Mononuclear cell (primary cell): Measurements from ENCODE around the gene TCTN1. TPM values are rescaled to one million over a fixed set of nuclear protein-coding genes. Genes with fewer than 3 reads are reported as not detected.
"Not testable (repeated sequence)": the region's sequence is repeated elsewhere in the genome, so short reads cannot be mapped to it uniquely, and the experiment has no call there.

Experiments used
- H3K27me3 ChIP-seq: 2 replicates; pipeline ENCODE4 v1.6.0; 2011; ENCODE audit warnings: low read length, control low read depth; ENCODE audit not compliant: insufficient read depth
- H3K4me1 ChIP-seq: 2 replicates; pipeline ENCODE4 v1.5.1; 2011; ENCODE audit warnings: mild to moderate bottlenecking, low read length, control low read depth; ENCODE audit not compliant: insufficient read depth
- H3K4me3 ChIP-seq: 2 replicates; pipeline ENCODE4 v1.5.1; 2011; ENCODE audit warnings: mild to moderate bottlenecking, low read length, moderate library complexity
- H3K9me3 ChIP-seq: 2 replicates; pipeline ENCODE4 v1.5.1; 2011; ENCODE audit warnings: low read depth, mild to moderate bottlenecking, control low read depth, low read length
- total RNA-seq: library from RNA; depleted of rRNA; stranded (reverse); fragments of >200 nt; gene quantifications from one replicate; pipeline ENCODE4 v1.2.3, GENCODE V29; 2012

TCTN1 gene
- total RNA-seq, 1 donor = 7.9 TPM

DNA sequence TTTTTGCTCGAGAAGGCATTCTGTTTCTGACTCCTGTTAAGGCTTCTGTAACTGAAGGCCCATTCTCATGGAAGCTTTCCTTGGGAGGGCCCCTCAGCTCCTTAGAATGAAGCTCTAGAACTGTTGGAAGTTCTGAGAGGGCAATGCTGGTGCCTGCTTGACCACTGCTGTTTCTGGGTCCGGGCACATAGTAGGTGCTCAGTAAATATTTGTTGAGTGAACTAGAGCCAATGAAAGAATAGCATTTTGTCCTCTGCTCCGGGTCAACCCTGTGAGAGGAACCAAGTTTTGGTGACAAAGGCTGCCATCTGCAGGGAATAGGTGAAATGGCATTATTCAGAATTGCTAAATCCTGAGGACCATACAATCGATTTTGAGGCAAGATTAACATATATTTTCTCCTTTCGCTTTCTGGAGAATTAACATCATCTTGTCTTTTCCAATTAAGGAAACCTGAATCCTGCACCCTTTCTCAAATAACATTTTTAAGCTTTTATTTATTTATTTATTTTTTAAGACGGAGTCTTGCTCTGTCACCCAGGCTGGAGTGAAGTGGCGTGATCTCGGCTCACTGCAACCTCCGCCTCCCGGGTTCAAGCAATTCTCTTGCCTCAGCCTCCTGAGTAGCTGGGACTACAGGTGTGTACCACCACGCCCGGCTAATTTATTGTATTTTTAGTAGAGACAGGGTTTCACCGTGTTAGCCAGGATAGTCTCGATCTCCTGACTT is 11.7 kb upstream of the TCTN1 start:
- not testable (repeated sequence) for H3K27me3 ChIP-seq, H3K9me3 ChIP-seq, H3K4me3 ChIP-seq
- H3K4me1 ChIP-seq = peaks cover 57% of the 10 kb centered on the region

DNA sequence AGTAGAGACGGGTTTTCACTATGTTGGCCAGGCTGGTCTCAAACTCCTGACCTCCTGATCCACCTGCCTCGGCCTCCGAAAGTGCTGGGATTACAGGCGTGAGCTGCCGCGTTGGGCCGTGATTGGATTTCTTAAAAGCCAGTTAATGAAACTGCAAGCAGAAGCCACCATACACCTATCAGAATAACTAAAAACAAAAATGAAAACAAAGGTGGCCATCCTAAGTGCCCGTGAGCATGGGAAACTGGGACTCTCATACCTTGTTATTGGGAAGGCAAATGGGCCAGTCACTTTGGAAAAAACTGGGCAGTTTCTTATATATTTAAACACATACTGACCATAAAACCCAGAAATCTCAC is 7.7 kb upstream of the TCTN1 start:
- peak overlapping the region; percentile 46 for H3K4me3 ChIP-seq
- H3K9me3 ChIP-seq = no peaks in the 10 kb centered on the region
- H3K4me1 ChIP-seq = peaks cover 58% of the 10 kb centered on the region
- H3K27me3 ChIP-seq = no peaks in the 10 kb centered on the region

DNA sequence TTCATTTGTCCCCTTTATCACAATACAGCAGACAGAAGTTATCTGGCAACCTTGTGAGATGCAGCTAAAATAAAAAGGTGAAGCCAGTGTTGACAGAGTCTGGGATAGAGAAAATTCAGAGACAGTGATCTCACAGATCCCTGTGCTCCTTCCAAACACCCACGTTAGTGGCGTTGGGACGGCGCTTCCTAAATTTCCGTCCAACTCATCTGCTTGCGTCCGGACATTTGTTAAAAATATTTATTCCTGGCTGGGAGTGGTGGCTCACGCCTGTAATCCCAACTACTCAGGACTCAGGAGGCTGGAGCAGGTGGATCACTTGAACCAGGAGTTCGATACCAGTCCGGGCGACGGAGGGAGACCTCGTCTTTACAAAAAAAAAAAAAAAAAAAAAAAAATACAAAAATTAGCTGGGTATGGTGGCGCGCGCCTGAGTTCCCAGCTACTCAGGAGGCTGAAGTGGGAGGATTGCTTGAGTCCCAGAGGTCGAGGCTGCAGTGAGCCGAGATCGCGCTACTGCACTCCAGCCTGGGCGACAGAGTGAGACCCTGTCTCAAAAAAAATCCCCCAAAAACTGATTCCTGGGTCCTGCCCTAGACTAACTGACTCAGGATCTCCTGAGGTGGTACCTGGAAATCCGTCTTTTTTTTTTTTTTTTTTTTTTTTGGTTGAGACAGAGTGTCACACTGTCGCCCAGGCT is 708 bp upstream of the TCTN1 start:
- H3K9me3 ChIP-seq = no peaks in the 10 kb centered on the region
- peaks cover 46% of the 10 kb centered on the region for H3K4me1 ChIP-seq
- H3K4me3 ChIP-seq = peak overlapping the region; percentile 50
- H3K27me3 ChIP-seq = no peaks in the 10 kb centered on the region

DNA sequence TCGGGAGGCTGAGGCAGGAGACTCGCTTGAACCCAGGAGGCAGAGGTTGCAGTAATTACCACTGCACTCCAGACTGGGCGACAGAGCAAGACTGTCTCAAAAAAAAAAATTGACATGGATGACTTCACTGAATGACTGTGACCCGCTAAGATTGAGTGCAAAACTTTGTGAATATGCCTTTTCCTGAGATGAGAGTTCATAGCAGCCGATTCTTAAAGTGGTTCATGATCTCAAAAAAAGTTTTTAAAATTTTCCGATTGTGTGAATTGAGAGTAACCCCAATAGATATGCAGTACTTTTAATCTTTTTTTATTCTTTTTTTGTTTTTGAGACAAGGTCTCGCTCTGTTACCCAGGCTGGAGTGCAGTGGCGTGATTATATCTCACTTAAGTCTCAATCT is 1.2 kb downstream of the TCTN1 start:
- Histone ChIP-seq H3K27me3 (no peaks in the 10 kb centered on the region), H3K4me1 (peaks cover 35% of the 10 kb centered on the region), H3K9me3 (no peaks in the 10 kb centered on the region), H3K4me3 (no peak overlapping the region)

DNA sequence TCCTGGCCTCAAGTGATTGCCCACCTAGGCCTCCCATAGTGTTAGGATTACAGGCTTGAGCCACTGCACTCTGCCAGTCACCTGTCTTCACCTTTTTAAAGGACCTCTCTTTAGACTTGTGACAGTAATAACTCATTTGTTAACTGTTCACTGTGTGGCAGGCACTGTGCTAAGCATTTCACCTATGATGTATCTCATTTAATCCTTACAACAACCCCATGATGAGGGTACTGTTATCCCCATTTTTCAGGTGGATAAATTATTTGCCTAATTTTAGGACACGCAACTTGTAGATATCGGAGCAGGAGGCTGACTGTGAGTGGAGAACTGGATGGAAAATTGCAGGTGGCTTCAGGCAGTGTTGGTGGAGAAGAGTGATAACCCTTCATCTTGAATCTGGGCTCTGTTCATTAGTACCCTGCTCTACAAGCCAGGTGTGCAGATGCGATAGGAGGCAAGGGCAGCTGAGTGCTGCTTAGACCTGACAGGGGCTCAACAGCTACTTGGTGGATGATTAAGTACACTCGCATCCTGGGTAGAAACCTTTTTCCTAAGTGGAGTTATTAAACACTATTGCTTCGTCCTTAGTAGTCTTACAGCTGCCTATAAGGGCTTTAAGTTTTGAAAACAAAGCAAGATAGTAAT is 2.7 kb downstream of the TCTN1 start:
- no peak overlapping the region for H3K4me3 ChIP-seq
- H3K27me3 ChIP-seq = no peaks in the 10 kb centered on the region
- H3K9me3 ChIP-seq = no peaks in the 10 kb centered on the region
- H3K4me1 ChIP-seq = peaks cover 32% of the 10 kb centered on the region

DNA sequence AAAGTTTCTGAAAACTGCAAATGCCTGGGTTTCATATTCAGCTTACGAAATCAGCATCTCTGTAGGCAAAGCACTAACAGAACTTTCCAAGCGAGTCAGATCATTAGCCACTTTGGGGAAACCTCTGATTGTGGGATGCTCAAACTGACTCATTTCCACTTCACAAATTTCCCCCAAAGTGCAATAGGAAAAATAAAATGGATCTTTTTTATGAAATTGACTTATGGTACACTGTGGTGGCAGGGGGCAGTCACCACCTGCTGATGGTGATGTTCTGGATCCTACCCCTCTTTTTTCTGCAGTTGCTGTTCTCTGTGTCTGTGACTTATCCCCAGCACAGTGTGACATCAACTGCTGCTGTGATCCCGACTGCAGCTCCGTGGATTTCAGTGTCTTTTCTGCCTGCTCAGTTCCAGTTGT is 5.6 kb downstream of the TCTN1 start:
- peaks cover 18% of the 10 kb centered on the region for H3K4me1 ChIP-seq
- H3K9me3 ChIP-seq = no peaks in the 10 kb centered on the region
- H3K4me3 ChIP-seq = no peak overlapping the region
- H3K27me3 ChIP-seq = no peaks in the 10 kb centered on the region

DNA sequence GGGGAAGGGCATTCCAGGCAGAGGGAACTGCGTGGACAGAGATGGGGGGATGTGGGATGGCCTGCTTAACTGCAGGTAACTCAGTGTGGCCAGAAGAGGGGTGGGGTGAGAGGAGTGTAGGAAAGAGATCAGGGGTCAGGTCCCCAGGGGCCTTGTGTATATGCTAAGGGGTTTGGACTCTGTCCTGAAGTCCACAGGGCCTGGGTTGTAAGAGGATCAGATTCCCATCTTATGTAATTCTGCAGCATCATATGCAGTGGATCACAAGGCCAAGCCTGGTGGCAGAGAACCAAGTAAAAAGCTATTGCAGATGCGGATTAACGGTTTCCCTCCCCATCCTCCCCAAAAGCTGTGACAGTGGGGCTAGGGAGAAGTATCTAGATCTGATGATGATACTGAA is 8.7 kb downstream of the TCTN1 start:
- no peak overlapping the region for H3K4me3 ChIP-seq
- H3K4me1 ChIP-seq = peaks cover 13% of the 10 kb centered on the region
- no peaks in the 10 kb centered on the region for H3K27me3 ChIP-seq

DNA sequence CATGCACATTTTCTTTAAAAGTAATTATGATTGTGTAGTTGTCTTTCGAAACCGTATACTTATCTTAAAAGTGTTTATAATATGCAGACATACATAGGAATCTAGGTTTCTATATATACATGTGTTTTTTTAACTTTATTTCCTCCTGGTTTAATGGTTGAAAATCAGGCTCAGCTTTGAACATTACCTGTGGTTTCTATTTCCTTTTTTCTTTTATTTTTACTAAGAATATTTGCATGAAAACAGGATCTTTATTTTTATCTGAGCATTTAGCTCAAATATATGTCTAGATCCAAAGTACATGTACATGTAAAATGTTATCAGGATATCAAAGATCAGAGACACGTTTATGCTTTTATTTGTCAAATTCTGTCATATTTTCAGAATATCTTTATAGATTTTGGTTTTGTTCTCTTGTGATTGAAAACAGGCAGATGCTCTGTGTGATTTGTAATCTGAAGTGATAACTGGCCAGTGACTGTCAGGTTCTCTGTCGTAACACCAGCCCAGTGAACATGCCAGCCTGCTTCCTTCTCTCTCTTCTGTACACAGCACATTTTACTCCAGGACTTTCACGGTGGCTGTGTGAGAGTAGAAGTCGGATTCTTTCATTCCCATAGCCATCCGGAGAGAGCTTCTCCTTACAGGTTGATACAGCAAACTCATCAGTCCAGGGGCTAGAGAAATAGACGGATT is 13.7 kb downstream of the TCTN1 start:
- H3K4me3 ChIP-seq = no peak overlapping the region
- H3K27me3 ChIP-seq = no peaks in the 10 kb centered on the region
- peaks cover 14% of the 10 kb centered on the region for H3K4me1 ChIP-seq
- no peaks in the 10 kb centered on the region for H3K9me3 ChIP-seq

More for the DNA sequence above, 8.7 kb downstream of the TCTN1 start:
- H3K9me3 ChIP-seq = no peaks in the 10 kb centered on the region

DNA sequence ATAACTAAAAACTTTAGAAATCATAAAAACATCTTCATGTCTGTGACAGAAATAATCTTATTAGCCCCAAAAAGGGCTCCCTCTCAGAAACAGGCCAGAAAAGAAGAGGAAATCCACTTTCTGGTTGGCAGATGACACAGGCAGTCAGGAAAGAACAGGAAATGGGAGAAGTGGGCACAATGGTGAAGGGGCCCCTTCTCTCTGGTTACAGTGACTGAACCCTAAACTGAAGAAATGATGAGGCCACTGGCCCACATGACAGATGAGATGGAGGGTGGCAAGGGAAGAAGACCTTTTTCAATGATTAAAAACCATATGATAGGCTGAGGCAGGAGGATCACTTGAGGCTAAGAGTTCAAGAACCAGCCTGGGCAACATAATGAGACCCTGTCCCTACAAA is 21.1 kb downstream of the TCTN1 start:
- no peak overlapping the region for H3K4me3 ChIP-seq

DNA sequence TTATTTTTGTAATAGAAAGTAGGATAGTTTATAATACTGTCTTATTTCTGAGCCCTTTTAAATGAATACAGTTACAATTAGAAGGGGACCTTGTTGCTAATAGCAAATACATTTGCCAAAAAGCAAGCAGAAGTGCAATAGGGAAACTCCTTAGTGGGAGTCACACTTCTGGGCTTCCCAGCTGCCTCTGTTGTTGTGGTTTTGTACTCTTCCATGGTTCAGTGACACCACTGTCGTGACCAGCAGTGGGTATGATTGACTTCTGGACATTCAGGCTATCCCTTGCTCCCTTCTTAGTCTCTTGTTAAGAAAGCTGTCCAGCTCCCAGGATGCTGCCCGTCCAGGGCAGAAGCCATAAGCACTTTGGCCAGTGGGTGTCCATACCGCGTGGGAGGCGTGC is 22.6 kb downstream of the TCTN1 start:
- H3K9me3 ChIP-seq = no peaks in the 10 kb centered on the region
- no peaks in the 10 kb centered on the region for H3K27me3 ChIP-seq
- no peak overlapping the region for H3K4me3 ChIP-seq
- H3K4me1 ChIP-seq = peaks cover 52% of the 10 kb centered on the region

More for the DNA sequence above, 21.1 kb downstream of the TCTN1 start:
- Histone ChIP-seq H3K27me3 (no peaks in the 10 kb centered on the region), H3K4me1 (peaks cover 47% of the 10 kb centered on the region), H3K9me3 (no peaks in the 10 kb centered on the region)

DNA sequence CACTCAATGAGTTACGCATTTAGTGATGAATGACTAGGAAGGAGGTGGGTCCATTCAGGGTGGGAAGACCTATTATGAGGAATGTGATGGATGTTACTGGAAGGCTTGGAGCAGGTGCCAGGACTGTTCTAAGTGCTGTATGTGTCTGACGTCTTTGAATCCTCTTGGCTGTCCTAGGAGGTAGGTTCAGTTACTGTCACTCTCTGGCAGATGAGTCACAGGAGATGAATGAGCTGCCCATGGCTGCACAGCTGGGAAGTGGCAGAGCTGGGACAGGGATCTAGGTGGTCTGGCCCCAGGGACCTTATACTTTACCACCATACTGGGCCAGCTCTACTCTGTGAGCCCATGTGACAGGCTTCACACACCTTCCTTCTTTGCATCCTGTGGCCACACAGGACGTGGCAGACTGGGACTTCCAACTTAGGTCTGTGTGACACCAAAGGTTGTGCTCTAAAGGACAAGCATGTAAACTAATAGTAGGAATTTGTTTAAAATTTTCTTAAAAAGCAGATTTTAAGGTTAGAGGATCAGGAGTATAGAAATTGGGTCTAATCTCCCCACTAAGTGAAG is 24.0 kb downstream of the TCTN1 start:
- Histone ChIP-seq H3K4me3 (no peak overlapping the region), H3K9me3 (no peaks in the 10 kb centered on the region), H3K27me3 (no peaks in the 10 kb centered on the region), H3K4me1 (peaks cover 56% of the 10 kb centered on the region)

DNA sequence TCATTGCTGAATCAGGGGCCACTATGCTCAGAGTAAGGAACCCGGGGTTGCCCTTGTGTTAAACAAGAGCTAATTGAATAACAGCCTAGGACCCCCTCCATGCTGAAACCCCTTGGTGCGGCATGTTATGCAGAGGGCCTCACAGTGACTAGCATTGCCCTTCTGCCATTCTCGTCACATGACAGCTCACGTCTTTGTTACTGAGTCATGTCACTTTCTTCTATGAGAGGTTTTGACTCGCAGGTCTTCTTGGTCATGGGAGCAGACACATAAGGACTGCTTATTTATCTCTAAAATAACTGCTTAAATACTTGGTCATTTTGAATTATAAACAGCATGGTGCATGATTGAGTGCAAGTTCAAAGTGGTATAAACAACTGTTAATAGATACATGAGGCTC is 24.9 kb downstream of the TCTN1 start:
- no peak overlapping the region for H3K4me3 ChIP-seq
- H3K27me3 ChIP-seq = no peaks in the 10 kb centered on the region
- peaks cover 65% of the 10 kb centered on the region for H3K4me1 ChIP-seq
- H3K9me3 ChIP-seq = no peaks in the 10 kb centered on the region

DNA sequence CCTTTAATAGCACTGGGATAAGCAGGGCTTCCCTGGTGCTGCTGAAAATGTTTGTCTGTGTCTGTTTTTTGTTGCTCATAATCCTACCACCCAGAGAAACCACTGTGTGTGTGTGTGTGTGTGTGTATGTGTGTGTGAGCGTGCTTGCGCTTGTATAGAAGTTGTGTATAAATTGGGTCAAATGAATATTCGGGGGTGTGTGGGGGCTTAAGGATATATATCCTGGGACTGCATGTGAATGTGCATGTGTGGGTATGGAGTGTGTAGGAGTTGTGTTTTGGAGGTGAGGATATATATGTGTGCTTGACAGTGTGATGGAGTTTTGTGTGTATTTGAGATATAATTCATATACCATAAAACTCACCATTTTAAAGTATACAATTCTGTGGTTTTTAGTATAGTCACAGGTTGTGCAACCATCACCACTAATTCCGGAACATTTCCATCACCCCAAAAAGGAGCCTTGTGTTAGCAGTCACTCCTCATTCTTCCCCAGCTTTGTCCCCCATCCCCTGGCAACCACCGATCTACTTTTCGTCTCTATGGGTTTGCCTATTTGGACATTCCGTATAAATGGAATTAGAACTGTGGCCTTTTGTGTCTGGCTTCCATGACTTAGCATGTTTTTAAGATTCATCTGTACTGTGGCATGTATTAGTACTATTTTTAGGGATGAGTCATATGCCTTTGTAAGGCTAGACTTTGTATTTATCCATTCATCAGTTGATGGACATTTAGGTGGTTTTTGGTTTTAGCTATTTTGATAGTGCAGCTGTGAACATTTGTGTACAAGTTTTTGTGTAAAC is 25.6 kb downstream of the TCTN1 start:
- no peaks in the 10 kb centered on the region for H3K9me3 ChIP-seq
- no peaks in the 10 kb centered on the region for H3K27me3 ChIP-seq
- peaks cover 71% of the 10 kb centered on the region for H3K4me1 ChIP-seq
- no peak overlapping the region for H3K4me3 ChIP-seq

DNA sequence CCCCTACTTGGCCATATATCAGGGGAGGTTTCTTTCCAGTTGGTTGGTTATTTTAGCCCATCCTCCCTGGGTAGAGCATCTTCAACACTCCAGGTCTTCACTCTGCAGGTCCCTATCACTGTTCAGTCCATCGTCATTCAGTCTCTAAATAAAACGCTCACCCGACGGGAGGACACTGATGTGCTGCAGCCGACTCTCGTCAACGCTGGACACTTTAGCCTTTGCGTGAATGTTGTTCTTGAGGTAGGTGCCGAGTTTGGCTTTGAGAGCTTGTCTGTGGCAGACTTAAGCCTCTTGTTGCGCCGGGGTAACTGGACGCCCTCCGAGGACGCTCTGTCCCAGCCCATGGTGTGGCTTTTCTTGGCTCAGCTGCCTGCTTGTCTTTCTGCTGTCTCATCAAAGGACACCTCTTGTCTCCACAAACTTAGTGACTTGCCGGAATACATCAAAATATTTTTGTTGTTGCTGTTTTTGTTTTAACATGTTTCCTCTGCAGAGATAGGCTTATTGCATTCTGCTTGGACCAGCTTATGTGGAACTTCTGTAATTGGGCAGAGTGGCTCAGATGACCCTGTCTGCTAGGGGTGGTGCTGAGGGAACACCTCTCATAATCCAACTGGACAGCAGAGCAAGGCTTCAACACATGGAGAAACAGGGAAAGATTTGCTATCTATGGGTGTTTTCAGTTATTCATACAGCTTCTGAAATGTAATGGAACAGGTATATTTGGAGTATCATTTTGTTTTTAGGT is 26.5 kb downstream of the TCTN1 start:
- Histone ChIP-seq H3K9me3 (no peaks in the 10 kb centered on the region), H3K27me3 (no peaks in the 10 kb centered on the region), H3K4me1 (peaks cover 65% of the 10 kb centered on the region), H3K4me3 (no peak overlapping the region)
